ENCODE results near the gene GOLGA3. TPM values are rescaled to one million over a fixed set of nuclear protein-coding genes. Genes with fewer than 3 reads are reported as not detected.

The GOLGA3 gene
- total and polyA plus RNA-seq, 2 experiments from 2014 or later, result 12.2 to 50.8 TPM

DNA sequence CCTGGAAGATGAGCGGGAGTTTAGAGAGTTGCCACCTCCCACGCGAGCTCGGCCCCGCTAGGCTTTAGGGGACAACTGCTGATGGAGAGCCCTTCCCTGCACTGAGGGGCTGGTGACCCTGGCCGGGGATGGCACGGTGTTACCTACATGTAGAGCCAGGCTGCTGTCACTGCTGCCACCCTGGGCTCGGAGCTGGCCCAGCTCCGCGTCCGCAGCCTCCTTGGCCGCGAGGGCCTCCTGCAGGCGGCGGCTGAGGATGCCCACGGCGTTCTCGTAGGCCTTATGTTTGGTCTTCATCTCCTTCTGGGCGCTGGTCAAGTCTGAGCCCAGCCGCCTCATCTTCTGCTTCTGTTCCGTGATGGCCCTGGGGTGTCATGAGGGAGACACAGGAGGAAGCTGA, 42.5 kb downstream of the GOLGA3 start:
- no peaks in the 10 kb centered on the region for H3K4me1 ChIP-seq (ENCODE audit: low read depth)
- H3K4me3 ChIP-seq, result no peak overlapping the region
- TF ChIP-seq, protein P1, sequence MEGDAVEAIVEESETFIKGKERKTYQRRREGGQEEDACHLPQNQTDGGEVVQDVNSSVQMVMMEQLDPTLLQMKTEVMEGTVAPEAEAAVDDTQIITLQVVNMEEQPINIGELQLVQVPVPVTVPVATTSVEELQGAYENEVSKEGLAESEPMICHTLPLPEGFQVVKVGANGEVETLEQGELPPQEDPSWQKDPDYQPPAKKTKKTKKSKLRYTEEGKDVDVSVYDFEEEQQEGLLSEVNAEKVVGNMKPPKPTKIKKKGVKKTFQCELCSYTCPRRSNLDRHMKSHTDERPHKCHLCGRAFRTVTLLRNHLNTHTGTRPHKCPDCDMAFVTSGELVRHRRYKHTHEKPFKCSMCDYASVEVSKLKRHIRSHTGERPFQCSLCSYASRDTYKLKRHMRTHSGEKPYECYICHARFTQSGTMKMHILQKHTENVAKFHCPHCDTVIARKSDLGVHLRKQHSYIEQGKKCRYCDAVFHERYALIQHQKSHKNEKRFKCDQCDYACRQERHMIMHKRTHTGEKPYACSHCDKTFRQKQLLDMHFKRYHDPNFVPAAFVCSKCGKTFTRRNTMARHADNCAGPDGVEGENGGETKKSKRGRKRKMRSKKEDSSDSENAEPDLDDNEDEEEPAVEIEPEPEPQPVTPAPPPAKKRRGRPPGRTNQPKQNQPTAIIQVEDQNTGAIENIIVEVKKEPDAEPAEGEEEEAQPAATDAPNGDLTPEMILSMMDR (IDR thresholded peaks at IDR 0.05; ENCODE audit: low read depth, low read length), result no peak
- no peak overlapping the region for H3K27ac ChIP-seq
- H3K27me3 ChIP-seq, result no peaks in the 10 kb centered on the region
- H3K9me3 ChIP-seq (ENCODE audit: low read depth), result no peaks in the 10 kb centered on the region
- DNase-seq (ENCODE audit: low read depth in 1 of 2, low spot score in 1 of 2), result no peak
- peaks cover 40% of the 10 kb centered on the region for H3K36me3 ChIP-seq

DNA sequence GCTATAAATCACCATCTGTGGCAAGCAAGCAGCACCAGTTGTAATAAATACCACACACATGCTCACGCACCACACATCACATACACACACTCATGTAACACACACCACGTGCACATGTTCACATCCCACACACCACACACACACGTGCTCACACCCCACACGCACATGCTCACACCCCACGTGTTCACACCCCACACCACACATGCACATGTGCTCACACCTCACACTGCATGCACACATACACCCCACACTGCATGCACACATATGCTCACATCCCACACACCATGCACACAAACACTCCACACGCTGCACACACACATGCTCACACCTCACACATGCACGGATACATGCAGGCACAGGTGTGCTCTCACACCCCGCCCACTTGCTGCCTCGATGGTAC, 44.1 kb downstream of the GOLGA3 start:
- Histone ChIP-seq H3K27me3 (no peaks in the 10 kb centered on the region), H3K4me3 (no peak overlapping the region), H3K36me3 (peaks cover 45% of the 10 kb centered on the region), H3K9me3 (ENCODE audit: low read depth) (no peaks in the 10 kb centered on the region), H3K27ac (no peak overlapping the region), H3K4me1 (ENCODE audit: low read depth) (no peaks in the 10 kb centered on the region)
- TF ChIP-seq, protein P1 (IDR thresholded peaks at IDR 0.05; ENCODE audit: low read depth, low read length), result no peak
- no peak for DNase-seq (ENCODE audit: low read depth in 1 of 2, low spot score in 1 of 2)

DNA sequence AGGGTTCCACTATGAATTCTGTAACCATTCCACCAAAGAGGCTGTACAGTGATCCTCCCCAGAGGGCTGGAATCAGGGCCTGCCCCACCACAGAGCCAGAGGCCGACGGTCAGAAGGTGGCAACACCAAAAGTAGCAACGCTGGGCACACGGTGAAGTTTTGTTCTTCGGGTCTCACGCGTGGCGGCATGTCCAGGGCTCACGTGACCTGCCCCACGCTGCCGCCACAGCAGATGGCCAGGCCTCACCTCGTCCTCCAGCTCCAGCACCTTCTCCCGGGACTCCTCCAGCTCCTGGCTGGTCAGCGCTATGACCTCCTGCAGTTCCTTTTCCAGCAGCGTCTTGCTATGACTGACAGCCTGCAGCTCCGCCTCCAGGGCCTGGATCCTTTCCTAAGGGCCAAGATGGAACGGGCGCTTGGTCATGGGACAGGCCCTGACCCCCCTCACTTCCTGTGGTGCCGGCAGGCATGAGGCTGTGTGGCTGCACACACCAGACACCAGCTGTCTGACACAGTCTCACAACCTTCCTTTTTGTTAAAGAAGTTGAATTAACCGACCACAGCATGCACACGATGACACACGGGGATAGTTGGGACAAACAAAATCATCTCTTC, 44.6 kb downstream of the GOLGA3 start:
- Histone ChIP-seq H3K36me3 (peaks cover 45% of the 10 kb centered on the region), H3K27me3 (no peaks in the 10 kb centered on the region), H3K27ac (no peak overlapping the region), H3K9me3 (ENCODE audit: low read depth) (no peaks in the 10 kb centered on the region), H3K4me1 (ENCODE audit: low read depth) (no peaks in the 10 kb centered on the region), H3K4me3 (no peak overlapping the region)
- no peak for DNase-seq (ENCODE audit: low read depth in 1 of 2, low spot score in 1 of 2)
- TF ChIP-seq, protein P1 (IDR thresholded peaks at IDR 0.05; ENCODE audit: low read depth, low read length), result no peak

DNA sequence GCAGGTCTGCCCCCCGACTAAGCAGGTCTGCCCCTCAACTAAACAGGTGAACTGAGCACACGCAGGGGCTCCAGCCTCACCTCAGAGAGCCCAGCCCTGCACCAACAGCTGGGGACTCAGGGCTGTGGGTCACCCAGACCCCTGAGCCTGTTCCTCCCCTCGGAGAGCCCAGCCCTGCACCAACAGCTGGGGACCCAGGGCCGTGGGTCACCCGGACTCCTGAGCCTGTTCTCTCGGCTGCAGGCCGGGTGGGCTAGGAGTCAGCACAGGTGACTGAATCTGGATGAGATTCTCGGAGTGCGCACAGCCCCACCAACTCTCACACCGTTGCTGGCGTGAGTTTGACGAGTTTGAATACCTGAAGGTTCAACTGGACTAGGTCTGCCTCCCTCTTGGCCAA, 46.7 kb downstream of the GOLGA3 start:
- Histone ChIP-seq H3K27ac (no peak overlapping the region), H3K4me3 (no peak overlapping the region), H3K9me3 (ENCODE audit: low read depth) (no peaks in the 10 kb centered on the region), H3K4me1 (ENCODE audit: low read depth) (no peaks in the 10 kb centered on the region), H3K27me3 (no peaks in the 10 kb centered on the region), H3K36me3 (peaks cover 44% of the 10 kb centered on the region)
- no peak for DNase-seq (ENCODE audit: low read depth in 1 of 2, low spot score in 1 of 2)
- TF ChIP-seq, protein P1 (IDR thresholded peaks at IDR 0.05; ENCODE audit: low read depth, low read length), result no peak

- no peak for DNase-seq (ENCODE audit: low read depth in 1 of 2, low spot score in 1 of 2)
- TF ChIP-seq, protein P1 (IDR thresholded peaks at IDR 0.05; ENCODE audit: low read depth, low read length), result no peak
- Histone ChIP-seq H3K27ac (no peak overlapping the region), H3K4me1 (ENCODE audit: low read depth) (no peaks in the 10 kb centered on the region), H3K36me3 (peaks cover 48% of the 10 kb centered on the region), H3K27me3 (no peaks in the 10 kb centered on the region), H3K4me3 (no peak overlapping the region), H3K9me3 (ENCODE audit: low read depth) (no peaks in the 10 kb centered on the region)
Measured at GRCh38 chr12:132779781-132780353, 48.8 kb downstream of the GOLGA3 start.
